GM12892 (cell line): ENCODE data around the gene ANKFN1.

Experiments
- DNase-seq: peaks from one replicate; pipeline ENCODE4 v3.0.0; 2011; ENCODE audit not compliant: insufficient read length
- FAIRE-seq: peaks from 2 replicates; lab custom pipeline; 2011; peaks lifted over from hg19 to GRCh38; lab: Jason Lieb, UNC
- POLR2A ChIP-seq: IDR thresholded peaks from 2 replicates; pipeline ENCODE4 v1.6.1; 2011; ENCODE audit warnings: low read depth, low read length, control low read depth
- POLR2AphosphoS5 ChIP-seq: IDR thresholded peaks from 2 replicates; pipeline ENCODE4 v1.6.1; 2011; ENCODE audit warnings: low read depth, low read length, control low read depth
- TAF1 ChIP-seq: IDR thresholded peaks from 2 replicates; pipeline ENCODE4 v1.6.1; 2011; ENCODE audit warnings: low read depth, mild to moderate bottlenecking, control low read depth, low read length, borderline replicate concordance

Gene ANKFN1

DNA sequence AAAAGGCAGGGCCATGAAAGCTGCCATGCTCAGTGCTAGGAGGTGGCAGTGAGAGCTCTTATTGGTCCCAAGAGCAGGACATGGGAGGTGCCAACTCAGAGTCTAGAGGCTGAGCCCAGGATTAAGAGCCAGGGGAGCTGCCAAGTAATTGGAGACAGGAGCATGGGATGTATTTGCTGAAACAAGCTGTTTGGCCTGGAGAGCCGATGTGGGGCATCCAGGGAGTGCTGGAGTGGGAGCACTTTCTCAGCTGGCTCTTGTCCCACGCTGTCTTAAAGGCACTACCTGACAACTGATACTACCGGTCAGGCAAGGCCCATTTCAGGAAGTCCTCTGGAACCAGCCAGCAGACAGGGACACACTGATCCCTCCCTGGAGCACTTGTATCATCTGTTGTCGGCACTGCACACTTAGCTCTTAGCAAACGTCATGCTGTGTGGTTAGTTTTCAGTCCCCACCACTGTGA, 19.3 kb downstream of the ANKFN1 start:
- no peak for DNase-seq
- FAIRE-seq: no peak

DNA sequence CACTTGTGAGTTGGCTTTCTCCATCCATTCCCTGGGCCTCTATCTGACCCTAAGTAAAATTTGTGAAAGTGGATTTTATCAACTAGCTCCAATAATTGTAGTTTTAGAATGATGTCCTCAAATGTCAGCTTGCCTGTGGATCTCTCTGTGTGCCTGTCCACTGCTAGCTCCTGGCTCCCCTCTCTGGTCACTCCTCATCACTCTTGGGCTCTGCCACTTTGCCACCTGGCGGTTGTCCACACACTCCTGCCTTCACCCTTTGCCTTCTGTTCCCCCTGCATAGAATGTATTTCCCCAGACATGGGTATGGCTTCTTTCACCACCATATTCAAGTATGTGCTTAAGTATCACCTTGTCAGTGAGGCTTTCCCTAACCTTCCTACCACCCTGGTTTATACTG, 19.8 kb downstream of the ANKFN1 start:
- DNase-seq (no peak), FAIRE-seq (no peak)
- TF ChIP-seq POLR2AphosphoS5: no peak
- no peak for TF ChIP-seq POLR2A

More for the DNA sequence above, 19.3 kb downstream of the ANKFN1 start:
- TF ChIP-seq POLR2A: no peak

DNA sequence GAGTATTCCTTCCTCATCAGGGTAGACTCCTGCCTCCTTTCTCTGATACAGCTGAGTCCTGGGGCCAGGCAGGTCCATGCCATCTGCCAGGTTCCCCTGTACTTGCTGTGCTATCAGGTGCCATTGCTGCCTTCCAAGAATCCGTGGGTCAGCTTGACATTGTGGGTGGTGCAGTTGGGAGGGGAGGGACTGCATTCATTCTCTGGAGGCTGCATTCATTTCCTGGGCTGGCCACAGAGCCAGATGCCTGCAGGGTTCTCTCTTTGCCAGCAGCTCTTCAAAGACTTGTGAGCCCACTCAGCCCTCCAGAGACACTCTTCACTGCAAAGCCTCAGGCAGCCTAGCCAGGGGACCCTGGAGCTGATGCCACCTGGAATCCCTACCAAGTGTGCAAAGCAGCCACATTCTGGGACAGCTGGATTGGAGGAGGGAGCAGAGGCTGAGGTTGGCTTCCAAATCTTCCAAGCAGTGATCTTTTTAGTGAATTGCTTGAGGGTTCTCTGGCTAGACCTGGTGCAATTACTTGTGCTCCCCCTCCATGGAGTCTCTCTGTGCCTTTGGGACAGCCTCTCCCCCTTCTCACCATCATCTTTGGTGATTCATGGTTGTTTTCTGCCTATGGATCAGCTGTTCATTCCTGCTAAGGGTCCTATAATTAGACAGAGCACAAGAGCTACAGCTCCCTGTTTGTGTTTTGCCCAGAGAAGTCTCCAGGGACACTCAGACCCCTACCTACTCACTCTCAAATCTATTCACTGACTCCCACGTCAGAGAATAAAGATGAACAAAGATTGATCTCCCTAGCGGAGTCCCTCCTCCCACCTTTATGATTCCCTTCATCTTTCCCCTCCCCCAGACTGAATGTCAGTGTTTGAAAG, 20.9 kb downstream of the ANKFN1 start:
- DNase-seq (no peak), FAIRE-seq (no peak)
- TF ChIP-seq POLR2A: no peak
- TF ChIP-seq POLR2AphosphoS5: no peak
- TF ChIP-seq TAF1: no peak

DNA sequence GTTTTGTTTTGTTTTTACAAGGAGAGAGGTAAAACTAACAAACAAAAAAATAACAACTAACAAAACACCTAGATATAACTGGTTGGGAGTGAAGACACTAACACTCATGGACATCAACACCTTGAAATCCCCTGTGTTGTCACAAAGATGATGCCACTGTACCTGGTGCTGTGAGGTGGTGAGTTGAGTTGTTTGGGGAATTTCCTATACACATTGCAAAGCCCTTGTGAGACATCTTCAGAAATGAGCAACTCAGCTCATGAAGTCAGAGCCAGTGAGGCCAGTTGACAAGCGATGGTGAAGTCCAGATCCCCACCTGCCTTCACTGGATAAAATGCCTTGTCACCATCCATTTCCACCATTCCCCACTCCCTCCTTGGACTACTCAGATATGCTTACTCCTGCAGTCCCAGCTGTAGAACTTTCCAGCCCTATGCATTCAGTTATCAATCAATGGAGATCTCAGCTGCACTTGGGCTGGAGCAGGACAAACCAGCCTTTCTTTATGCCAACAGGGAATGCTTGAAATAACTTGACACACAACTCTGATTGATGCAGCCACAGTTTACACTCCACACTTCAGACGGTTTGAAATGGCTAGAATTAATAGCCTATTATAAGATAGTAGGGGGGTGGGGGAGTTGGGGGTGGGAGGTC, 22.2 kb downstream of the ANKFN1 start:
- no peak for FAIRE-seq

DNA sequence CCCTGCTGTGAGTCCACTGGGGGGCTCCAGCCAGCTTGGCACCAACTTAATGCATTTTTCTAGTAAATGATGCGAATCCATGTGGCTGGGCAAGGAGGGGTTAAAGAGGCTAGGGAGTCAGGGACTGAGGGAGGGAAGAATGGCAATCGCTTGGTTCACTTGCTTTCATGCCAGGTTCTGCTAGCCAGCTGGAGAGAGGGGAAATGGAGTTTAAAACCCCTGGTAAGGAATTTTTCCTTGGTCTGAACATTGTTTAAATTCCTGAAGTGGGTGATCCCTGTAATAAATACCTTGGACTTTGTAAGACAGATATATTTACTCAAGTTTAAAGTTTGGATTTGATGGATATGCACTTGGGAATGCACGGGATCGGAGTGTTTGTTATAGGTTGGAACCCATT, 22.8 kb downstream of the ANKFN1 start:
- FAIRE-seq: no peak

More for the DNA sequence above, 22.2 kb downstream of the ANKFN1 start:
- TF ChIP-seq TAF1: no peak
- TF ChIP-seq POLR2AphosphoS5: no peak
- no peak for TF ChIP-seq POLR2A
- DNase-seq: no peak

DNA sequence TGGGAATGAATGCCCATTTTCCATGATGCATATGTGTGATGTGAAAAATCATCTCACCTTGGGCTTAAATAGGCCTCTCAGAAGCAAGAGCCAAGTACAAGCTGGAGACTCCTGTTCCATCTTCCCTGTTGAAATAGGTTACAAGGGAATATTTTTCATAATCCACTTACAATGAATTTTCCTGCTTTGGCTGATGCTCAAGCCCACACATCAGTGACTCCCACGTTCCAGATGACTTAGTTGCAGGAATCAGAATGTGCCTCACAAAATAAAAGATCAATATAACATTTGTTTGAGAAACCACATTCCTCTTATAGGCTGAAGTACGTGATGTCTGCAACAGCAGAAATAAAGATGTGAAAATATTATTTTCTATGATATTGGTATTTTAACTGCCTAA, 24.1 kb downstream of the ANKFN1 start:
- no peak for FAIRE-seq
- DNase-seq: no peak

More for the DNA sequence above, 22.8 kb downstream of the ANKFN1 start:
- no peak for DNase-seq
- TF ChIP-seq POLR2A: no peak
- TF ChIP-seq TAF1: no peak
- no peak for TF ChIP-seq POLR2AphosphoS5

DNA sequence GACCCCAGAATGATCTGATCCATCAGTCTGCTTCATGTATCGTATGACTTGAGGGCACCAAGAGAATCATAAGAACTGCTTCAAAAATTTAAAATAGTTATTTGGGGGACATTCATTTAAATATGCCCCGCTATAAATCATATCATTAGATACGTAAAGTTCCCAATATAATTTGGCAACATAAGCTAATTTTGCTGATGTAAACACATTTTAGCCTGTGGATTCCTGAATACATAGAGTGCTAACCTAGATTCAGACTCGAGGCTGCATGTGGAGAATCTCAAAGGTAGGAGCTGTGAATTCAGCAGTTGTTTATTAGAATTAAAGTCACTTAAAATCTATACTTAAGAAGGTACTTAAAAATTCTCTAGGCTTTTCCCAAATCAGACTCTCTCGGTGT, 24.9 kb downstream of the ANKFN1 start:
- TF ChIP-seq TAF1: no peak
- TF ChIP-seq POLR2A: no peak
- no peak for TF ChIP-seq POLR2AphosphoS5
- FAIRE-seq (no peak), DNase-seq (no peak)

More for the DNA sequence above, 24.1 kb downstream of the ANKFN1 start:
- no peak for TF ChIP-seq POLR2AphosphoS5
- TF ChIP-seq TAF1: no peak
- TF ChIP-seq POLR2A: no peak

DNA sequence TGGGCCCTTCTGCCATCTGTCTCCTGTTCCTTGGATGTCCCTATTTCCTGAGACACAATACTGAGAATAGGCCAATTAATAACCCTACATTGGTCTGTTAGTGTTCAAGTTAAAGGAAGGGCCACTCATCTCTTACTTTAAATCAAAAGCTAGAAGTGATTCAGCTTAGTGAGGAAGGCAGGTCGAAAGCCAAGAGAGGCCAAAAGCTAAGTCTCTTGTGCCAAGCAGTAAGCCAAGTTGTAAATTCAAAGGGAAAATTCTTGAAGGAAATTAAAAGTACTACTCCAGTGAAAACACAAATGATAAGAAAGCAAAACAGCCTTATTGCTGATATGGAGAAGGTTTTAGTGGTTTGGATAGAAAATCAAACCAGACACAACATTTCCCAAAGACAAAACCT, 28.8 kb downstream of the ANKFN1 start:
- FAIRE-seq: no peak
- TF ChIP-seq TAF1 (no peak), POLR2AphosphoS5 (no peak), POLR2A (no peak)
- DNase-seq: no peak

DNA sequence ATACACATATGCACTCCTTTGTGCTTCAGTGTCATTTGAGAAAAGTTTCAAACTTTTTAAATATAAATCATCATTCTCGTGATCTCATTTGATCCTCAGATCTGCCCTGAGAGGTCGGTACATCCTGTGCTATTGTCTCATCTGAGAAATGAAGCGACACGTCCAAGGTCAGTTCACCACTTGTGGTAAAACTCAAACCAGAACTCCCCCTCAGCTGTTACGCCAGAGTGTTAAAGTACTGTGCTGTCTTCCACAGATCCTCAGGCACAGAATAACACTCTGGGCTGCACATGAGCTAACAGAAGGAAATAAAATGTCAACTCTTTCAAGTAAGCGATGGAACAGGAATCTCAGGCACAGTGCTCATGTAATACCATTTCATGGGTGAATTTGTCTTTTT, 31.4 kb downstream of the ANKFN1 start:
- FAIRE-seq (no peak), DNase-seq (no peak)
- TF ChIP-seq TAF1 (no peak), POLR2AphosphoS5 (no peak), POLR2A (no peak)

DNA sequence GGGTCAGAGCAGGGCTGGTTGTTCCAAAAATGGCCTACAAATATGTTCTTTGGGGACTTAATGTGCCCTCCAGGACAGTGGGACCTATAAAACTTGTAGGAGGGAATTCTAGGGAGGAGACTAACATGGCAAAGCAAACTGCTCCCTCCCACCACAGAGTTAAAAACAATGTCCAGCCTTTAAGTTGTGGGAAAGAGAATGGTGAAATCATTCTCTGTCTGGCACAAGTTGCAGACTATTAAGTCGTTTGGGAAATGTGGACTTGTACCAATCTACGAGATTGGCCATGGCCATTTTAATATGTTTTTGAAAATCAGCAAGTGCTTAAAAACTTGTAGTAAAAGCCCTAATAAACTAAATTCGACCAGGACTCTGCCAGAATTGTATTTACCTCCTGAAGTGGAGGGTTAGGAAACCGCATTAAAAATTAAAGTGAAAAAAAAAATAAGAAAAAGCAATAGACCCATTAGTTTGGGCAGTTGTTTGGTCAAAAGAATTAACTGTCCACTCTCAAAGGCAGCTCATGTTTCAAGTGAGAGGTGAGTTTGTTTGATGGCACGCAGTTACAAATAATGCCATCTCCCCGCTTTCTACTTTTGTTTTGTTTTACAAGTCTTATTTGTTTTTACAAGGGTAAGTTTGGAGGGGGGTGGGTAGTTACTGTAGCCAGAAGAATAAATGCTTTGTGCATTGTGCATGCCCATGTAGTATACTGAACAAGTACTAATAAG, 32.4 kb downstream of the ANKFN1 start:
- TF ChIP-seq POLR2AphosphoS5 (no peak), TAF1 (no peak), POLR2A (no peak)
- no peak for FAIRE-seq
- DNase-seq: no peak

DNA sequence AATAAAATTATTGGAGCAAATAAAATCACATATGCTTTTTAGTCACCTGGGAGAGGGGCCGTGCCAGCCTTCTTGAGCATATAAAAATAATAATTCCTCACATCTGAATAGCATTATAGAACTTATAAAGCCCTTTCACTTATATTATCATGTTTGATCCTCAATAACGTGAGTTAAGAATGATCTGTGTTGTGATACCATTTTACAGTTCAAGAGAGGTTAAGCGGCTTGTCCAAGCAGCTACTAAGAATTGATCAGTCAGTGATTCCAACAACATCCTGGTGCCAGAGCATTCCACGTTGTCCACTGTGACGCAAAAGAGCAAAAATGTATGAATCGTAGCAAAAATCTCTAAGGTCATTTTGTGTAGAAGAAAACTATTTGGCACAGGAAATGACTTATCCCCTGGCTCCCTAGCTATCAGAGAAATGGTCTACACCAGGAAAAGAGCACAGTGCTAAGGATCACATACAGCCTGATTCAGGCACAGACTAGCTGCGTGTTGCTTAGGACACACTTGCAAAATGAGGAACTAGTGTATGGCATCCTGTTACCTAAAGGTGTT, 33.0 kb downstream of the ANKFN1 start:
- FAIRE-seq (no peak), DNase-seq (no peak)
- TF ChIP-seq POLR2A: no peak

DNA sequence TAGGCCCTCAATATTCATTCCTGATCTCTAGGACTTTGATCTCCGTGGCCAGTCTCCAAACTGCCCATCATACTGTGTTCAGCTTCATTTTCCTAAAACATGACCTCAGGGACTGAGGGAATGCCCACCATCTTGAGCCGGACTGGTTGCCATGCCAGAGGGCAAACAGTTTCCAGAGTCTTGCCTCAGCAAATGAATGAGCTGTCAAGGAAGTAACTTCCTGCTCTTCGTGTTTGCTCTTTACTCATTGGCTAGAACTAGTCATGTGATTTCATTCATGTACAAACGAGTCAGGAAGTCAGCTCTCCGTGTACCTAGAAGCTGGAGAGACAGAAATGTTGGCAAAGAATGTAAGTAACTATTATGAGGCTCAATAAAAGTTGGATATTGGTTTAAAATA, 50.2 kb downstream of the ANKFN1 start:
- DNase-seq: no peak
- TF ChIP-seq POLR2AphosphoS5: no peak
- TF ChIP-seq TAF1: no peak
- no peak for TF ChIP-seq POLR2A
- FAIRE-seq: no peak
